ENCODE data around the gene ACOT8.

ACOT8 gene

DNA sequence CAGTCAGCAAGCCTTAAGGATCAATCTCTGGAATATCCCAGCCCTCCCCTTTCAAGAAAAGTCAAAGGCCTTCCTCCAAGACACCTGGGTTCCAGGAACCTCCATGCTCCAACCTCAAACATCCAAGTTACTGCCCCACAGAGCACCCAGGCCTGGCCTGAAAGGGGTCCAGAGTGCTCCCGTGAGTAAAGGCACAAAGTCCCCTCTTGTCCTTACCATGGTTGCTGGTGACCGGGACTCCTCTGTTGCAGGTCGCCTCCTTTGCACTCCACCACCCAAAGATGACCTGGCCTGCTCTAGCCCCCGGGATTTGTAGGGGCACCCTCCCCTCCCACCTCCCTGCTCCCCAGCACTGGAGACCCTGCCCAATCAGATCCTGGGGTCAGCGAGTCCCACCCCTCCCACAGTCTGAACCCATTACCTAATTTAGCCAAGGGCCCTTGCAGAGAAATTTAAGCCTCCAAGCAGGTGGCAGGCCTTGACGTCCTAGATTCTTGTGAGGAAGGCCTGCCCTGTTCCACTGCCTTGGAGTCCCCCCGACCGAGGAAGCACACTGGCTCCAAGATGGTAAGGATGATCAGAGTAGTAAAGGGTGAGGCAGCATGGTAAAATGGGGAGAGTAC, 30.1 kb downstream of the ACOT8 start, which contains the start of gene TNNC2:
Gene TNNC2, minus strand, starts transcription at position 283 of the 623 bp plus-strand sequence. Its CDS starts 64 bp downstream, at position 219.
- H3K27me3 ChIP-seq (ENCODE audit: control insufficient read depth, low read length), result peaks cover 5% of the 10 kb centered on the region
- no peaks in the 10 kb centered on the region for H3K79me2 ChIP-seq (ENCODE audit: control insufficient read depth, low read length)
- no peaks in the 10 kb centered on the region for H3F3A ChIP-seq (ENCODE audit: control insufficient read depth, insufficient read depth)
- H3K4me2 ChIP-seq (ENCODE audit: low read length), result no peak within 1 kb of the TSS
- TF ChIP-seq EZH2phosphoT487 (IDR thresholded peaks at IDR 0.05; ENCODE audit: borderline replicate concordance, low read length), result no peak
- TF ChIP-seq, protein P1, sequence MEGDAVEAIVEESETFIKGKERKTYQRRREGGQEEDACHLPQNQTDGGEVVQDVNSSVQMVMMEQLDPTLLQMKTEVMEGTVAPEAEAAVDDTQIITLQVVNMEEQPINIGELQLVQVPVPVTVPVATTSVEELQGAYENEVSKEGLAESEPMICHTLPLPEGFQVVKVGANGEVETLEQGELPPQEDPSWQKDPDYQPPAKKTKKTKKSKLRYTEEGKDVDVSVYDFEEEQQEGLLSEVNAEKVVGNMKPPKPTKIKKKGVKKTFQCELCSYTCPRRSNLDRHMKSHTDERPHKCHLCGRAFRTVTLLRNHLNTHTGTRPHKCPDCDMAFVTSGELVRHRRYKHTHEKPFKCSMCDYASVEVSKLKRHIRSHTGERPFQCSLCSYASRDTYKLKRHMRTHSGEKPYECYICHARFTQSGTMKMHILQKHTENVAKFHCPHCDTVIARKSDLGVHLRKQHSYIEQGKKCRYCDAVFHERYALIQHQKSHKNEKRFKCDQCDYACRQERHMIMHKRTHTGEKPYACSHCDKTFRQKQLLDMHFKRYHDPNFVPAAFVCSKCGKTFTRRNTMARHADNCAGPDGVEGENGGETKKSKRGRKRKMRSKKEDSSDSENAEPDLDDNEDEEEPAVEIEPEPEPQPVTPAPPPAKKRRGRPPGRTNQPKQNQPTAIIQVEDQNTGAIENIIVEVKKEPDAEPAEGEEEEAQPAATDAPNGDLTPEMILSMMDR (IDR thresholded peaks at IDR 0.05; ENCODE audit: low read depth, low read length, poor library complexity, severe bottlenecking), result no peak
- no peak within 1 kb of the TSS for H3K4me3 ChIP-seq (ENCODE audit: low read length)
- H3K9me2 ChIP-seq (replicated peaks; ENCODE audit: control insufficient read depth, low read length), result no peaks in the 10 kb centered on the region
- no peaks in the 10 kb centered on the region for H3K36me3 ChIP-seq (ENCODE audit: control insufficient read depth, low read length)
- no peaks in the 10 kb centered on the region for H4K20me1 ChIP-seq (ENCODE audit: control insufficient read depth, insufficient read depth, low read depth, low read length)
- H3K9me3 ChIP-seq (ENCODE audit: control insufficient read depth, insufficient read depth, low read length), result no peaks in the 10 kb centered on the region
- peaks cover 7% of the 10 kb centered on the region; the same call in 1 of the 2 replicates for H3K4me1 ChIP-seq (ENCODE audit: control insufficient read depth, low read length)
- no peak within 1 kb of the TSS for H3K27ac ChIP-seq (ENCODE audit: low read depth, low read length)

DNA sequence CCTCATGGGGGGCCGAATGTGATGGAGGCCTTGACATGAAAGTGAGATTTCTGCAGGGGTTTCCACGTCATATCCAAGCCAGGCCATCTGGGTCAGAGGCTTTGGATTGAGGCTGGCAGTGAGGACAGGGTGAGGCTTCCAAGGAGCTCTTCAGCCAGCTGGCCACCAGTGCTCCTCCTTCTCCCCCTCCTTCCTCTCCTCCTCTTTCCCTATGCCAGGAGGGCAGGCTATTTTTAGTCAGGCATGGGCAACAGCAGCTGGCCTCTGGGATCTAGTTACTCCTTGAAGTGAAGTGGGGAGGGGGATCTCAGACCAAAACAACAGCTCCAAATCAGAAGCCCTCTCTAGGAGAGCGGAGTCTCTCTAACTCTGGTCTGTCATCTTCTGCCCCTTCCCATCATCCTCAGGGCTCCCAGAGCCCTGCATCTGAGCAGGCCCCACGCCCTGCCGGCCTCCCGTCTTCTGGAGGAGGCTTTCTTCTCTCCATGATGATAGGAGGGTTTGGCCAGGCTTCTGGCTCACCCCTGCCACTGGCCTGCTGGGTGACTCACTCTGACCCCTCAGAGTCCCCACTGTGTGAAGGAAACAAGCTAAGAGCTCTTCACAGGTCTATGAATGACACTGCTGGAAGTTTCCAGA, 30.7 kb downstream of the ACOT8 start:
- Histone ChIP-seq H3K9me3 (ENCODE audit: control insufficient read depth, insufficient read depth, low read length) (no peaks in the 10 kb centered on the region), H3K36me3 (ENCODE audit: control insufficient read depth, low read length) (no peaks in the 10 kb centered on the region), H3K4me3 (ENCODE audit: low read length) (no peak overlapping the region), H4K20me1 (ENCODE audit: control insufficient read depth, insufficient read depth, low read depth, low read length) (no peaks in the 10 kb centered on the region), H3F3A (ENCODE audit: control insufficient read depth, insufficient read depth) (no peaks in the 10 kb centered on the region), H3K27me3 (ENCODE audit: control insufficient read depth, low read length) (peaks cover 3% of the 10 kb centered on the region), H3K27ac (ENCODE audit: low read depth, low read length) (no peak overlapping the region), H3K4me1 (ENCODE audit: control insufficient read depth, low read length) (peaks cover 7% of the 10 kb centered on the region; the same call in 1 of the 2 replicates), H3K9me2 (replicated peaks; ENCODE audit: control insufficient read depth, low read length) (no peaks in the 10 kb centered on the region), H3K4me2 (ENCODE audit: low read length) (no peak overlapping the region), H3K79me2 (ENCODE audit: control insufficient read depth, low read length) (no peaks in the 10 kb centered on the region)
- TF ChIP-seq, protein P1 (IDR thresholded peaks at IDR 0.05; ENCODE audit: low read depth, low read length, poor library complexity, severe bottlenecking), result no peak
- no peak for TF ChIP-seq EZH2phosphoT487 (IDR thresholded peaks at IDR 0.05; ENCODE audit: borderline replicate concordance, low read length)

DNA sequence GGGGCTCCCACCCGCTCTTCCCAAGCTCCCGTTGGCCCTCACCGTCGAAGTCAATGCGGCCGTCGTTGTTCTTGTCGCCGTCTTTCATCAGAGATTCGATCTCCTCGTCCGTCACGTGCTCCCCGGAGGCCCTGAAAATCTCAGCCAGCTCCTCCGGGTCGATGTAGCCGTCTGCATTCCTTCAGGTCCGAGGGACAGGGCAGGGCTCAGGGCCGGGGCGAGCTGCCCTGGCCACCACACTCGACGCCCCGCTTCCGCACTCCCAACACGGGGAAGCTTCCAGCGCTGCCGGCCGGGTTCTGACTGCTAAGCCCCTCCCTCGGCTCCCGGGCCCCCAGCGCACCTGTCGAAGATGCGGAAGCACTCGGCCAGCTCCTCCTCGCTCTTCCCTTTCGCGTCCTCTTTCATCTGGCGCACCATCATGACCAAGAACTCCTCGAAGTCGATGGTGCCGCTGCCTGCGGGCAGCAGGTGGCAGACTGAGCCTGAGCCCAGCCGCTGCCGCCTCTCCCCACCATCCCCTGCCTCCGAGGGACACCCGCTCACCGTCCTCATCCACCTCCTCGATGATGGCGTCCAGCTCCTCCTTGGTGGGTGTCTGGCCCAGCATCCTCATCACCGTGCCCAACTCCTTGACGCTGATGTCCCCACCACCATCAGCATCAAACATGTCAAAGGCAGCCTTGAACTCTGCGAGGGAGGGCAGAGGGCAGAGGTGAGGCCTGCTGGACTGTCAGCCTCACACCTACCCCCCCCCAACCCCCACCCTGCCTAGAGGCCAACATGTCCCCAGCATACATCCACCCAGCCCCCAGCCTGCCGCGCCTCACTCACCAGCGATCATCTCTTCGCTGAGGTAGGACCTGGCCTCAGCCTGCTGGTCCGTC, 33.0 kb downstream of the ACOT8 start:
- peak overlapping the region; percentile 21 for H3K4me2 ChIP-seq (ENCODE audit: low read length)
- no peaks in the 10 kb centered on the region for H4K20me1 ChIP-seq (ENCODE audit: control insufficient read depth, insufficient read depth, low read depth, low read length)
- no peaks in the 10 kb centered on the region; the same call in 1 of the 2 replicates for H3K27me3 ChIP-seq (ENCODE audit: control insufficient read depth, low read length)
- H3K9me3 ChIP-seq (ENCODE audit: control insufficient read depth, insufficient read depth, low read length), result no peaks in the 10 kb centered on the region
- H3K36me3 ChIP-seq (ENCODE audit: control insufficient read depth, low read length), result no peaks in the 10 kb centered on the region
- H3K27ac ChIP-seq (ENCODE audit: low read depth, low read length), result no peak overlapping the region
- peaks cover 7% of the 10 kb centered on the region; the same call in 1 of the 2 replicates for H3K4me1 ChIP-seq (ENCODE audit: control insufficient read depth, low read length)
- no peaks in the 10 kb centered on the region for H3K9me2 ChIP-seq (replicated peaks; ENCODE audit: control insufficient read depth, low read length)
- no peak overlapping the region; the same call in 1 of the 2 replicates for H3K4me3 ChIP-seq (ENCODE audit: low read length)
- peaks cover 6% of the 10 kb centered on the region for H3F3A ChIP-seq (ENCODE audit: control insufficient read depth, insufficient read depth)
- no peaks in the 10 kb centered on the region for H3K79me2 ChIP-seq (ENCODE audit: control insufficient read depth, low read length)
- no peak for TF ChIP-seq EZH2phosphoT487 (IDR thresholded peaks at IDR 0.05; ENCODE audit: borderline replicate concordance, low read length)
- TF ChIP-seq, protein P1 (IDR thresholded peaks at IDR 0.05; ENCODE audit: low read depth, low read length, poor library complexity, severe bottlenecking), result peak; percentile 41

Data from DOHH2 (cell line).